HG03520 (cell line): ENCODE results near the gene PASD1.
A peak's percentile ranks its signal among the peaks of the same experiment; 100 is the strongest.
"Not testable (repeated sequence)": the region's sequence is repeated elsewhere in the genome, so short reads cannot be mapped to it uniquely, and the experiment has no call there.

Experiments
- ATAC-seq: cut with Tn5 transposase; IDR thresholded peaks from one replicate; pipeline ENCODE4 v1.9.1; 2021; ENCODE audit warnings: mild to moderate bottlenecking, moderate library complexity; ENCODE audit not compliant: unreplicated experiment

PASD1 gene

GRCh38 chrX:151563449-151563848, at the start of gene PASD1:
TSS of gene PASD1 (plus strand) at chrX:151563675. CDS start at chrX:151601554, 37,879 bp downstream.
- ATAC-seq = no peak

- no peak for ATAC-seq
Measured at GRCh38 chrX:151515237-151515636, 48.2 kb upstream of the PASD1 start.

- no peak for ATAC-seq
Measured at GRCh38 chrX:151516538-151517187, 46.8 kb upstream of the PASD1 start.

GRCh38 chrX:151517421-151517820, 46.1 kb upstream of the PASD1 start:
- ATAC-seq = no peak

GRCh38 chrX:151523351-151523750, 40.1 kb upstream of the PASD1 start:
- ATAC-seq = no peak

GRCh38 chrX:151536571-151536970, 26.9 kb upstream of the PASD1 start:
- no peak for ATAC-seq

- ATAC-seq = no peak
Measured at GRCh38 chrX:151537572-151537971, 25.9 kb upstream of the PASD1 start.

GRCh38 chrX:151538190-151539122, 25.0 kb upstream of the PASD1 start:
- peak; percentile 50 for ATAC-seq

GRCh38 chrX:151543706-151544105, 19.8 kb upstream of the PASD1 start:
- peak; percentile 71 for ATAC-seq

- not testable (repeated sequence) for ATAC-seq
Measured at GRCh38 chrX:151546226-151546625, 17.2 kb upstream of the PASD1 start.

GRCh38 chrX:151551176-151551575, 12.3 kb upstream of the PASD1 start:
- not testable (repeated sequence) for ATAC-seq

- ATAC-seq = no peak
Measured at GRCh38 chrX:151552743-151553142, 10.7 kb upstream of the PASD1 start.

GRCh38 chrX:151555301-151555700, 8.2 kb upstream of the PASD1 start:
- not testable (repeated sequence) for ATAC-seq

- not testable (repeated sequence) for ATAC-seq
Measured at GRCh38 chrX:151562485-151562884, 990 bp upstream of the PASD1 start.

GRCh38 chrX:151563003-151563402, 472 bp upstream of the PASD1 start:
- not testable (repeated sequence) for ATAC-seq

GRCh38 chrX:151564035-151564434, 560 bp downstream of the PASD1 start:
- ATAC-seq = no peak

- ATAC-seq = not testable (repeated sequence)
Measured at GRCh38 chrX:151566872-151567271, 3.4 kb downstream of the PASD1 start.

- no peak for ATAC-seq
Measured at GRCh38 chrX:151570561-151570960, 7.1 kb downstream of the PASD1 start.

GRCh38 chrX:151593384-151593783, 29.9 kb downstream of the PASD1 start:
- ATAC-seq = not testable (repeated sequence)

- no peak for ATAC-seq
Measured at GRCh38 chrX:151596282-151596681, 32.8 kb downstream of the PASD1 start.

- ATAC-seq = no peak
Measured at GRCh38 chrX:151604931-151605330, 41.5 kb downstream of the PASD1 start.

GRCh38 chrX:151609222-151609621, 45.7 kb downstream of the PASD1 start:
- no peak for ATAC-seq
